ENCODE measurements around the gene MAIP1.
"Not testable (repeated sequence)": the region's sequence is repeated elsewhere in the genome, so short reads cannot be mapped to it uniquely, and the experiment has no call there.

MAIP1 gene

GRCh38 chr2:199955339-199956061, at the start of gene MAIP1, which contains the start of gene TYW5:
Gene MAIP1 (plus strand): TSS chr2:199955582. CDS start chr2:199955799, 217 bp downstream.
Gene TYW5 (minus strand): TSS chr2:199955491. CDS start chr2:199955470, 21 bp downstream.
- in situ Hi-C loops (cut with MboI; ENCODE audit: low pct_unique_long_range_greater_than_20kb, low sequenced_read_pairs, unreplicated experiment) = no loop called here
- peak; percentile 18 for TF ChIP-seq CTCF (IDR thresholded peaks at IDR 0.05; ENCODE audit: extremely low read depth, insufficient read depth, missing control alignments)

GRCh38 chr2:199907008-199907714, 48.2 kb upstream of the MAIP1 start:
- no peak for TF ChIP-seq CTCF (IDR thresholded peaks at IDR 0.05; ENCODE audit: extremely low read depth, insufficient read depth, missing control alignments)
- in situ Hi-C loops (cut with MboI; ENCODE audit: low pct_unique_long_range_greater_than_20kb, low sequenced_read_pairs, unreplicated experiment) = no loop called here

More at GRCh38 chr2:199955339-199956061, at the start of gene MAIP1, which contains the start of gene TYW5:
- DNase-seq (ENCODE audit: low spot score) = peak; percentile 83

GRCh38 chr2:199910338-199911051, 44.9 kb upstream of the MAIP1 start:
- no peak for TF ChIP-seq CTCF (IDR thresholded peaks at IDR 0.05; ENCODE audit: extremely low read depth, insufficient read depth, missing control alignments)
- in situ Hi-C loops (cut with MboI; ENCODE audit: low pct_unique_long_range_greater_than_20kb, low sequenced_read_pairs, unreplicated experiment) = no loop called here
- peak; percentile 2 for DNase-seq (ENCODE audit: low spot score)

More at GRCh38 chr2:199907008-199907714, 48.2 kb upstream of the MAIP1 start:
- DNase-seq (ENCODE audit: low spot score) = no peak

- in situ Hi-C loops (cut with MboI; ENCODE audit: low pct_unique_long_range_greater_than_20kb, low sequenced_read_pairs, unreplicated experiment) = no loop called here
- DNase-seq (ENCODE audit: low spot score) = peak; percentile 94
- TF ChIP-seq CTCF (IDR thresholded peaks at IDR 0.05; ENCODE audit: extremely low read depth, insufficient read depth, missing control alignments) = no peak
Measured at GRCh38 chr2:199911052-199911876, 44.1 kb upstream of the MAIP1 start, which contains the start of gene C2orf69. Gene C2orf69 (plus strand): TSS chr2:199911293. CDS start chr2:199911439, 146 bp downstream.

- peak; percentile 3 for DNase-seq (ENCODE audit: low spot score)
- in situ Hi-C loops (cut with MboI; ENCODE audit: low pct_unique_long_range_greater_than_20kb, low sequenced_read_pairs, unreplicated experiment) = no loop called here
- TF ChIP-seq CTCF (IDR thresholded peaks at IDR 0.05; ENCODE audit: extremely low read depth, insufficient read depth, missing control alignments) = no peak
Measured at GRCh38 chr2:199911877-199912161, 43.6 kb upstream of the MAIP1 start.

GRCh38 chr2:199912553-199913114, 42.7 kb upstream of the MAIP1 start:
- in situ Hi-C loops (cut with MboI; ENCODE audit: low pct_unique_long_range_greater_than_20kb, low sequenced_read_pairs, unreplicated experiment); DNase-seq (ENCODE audit: low spot score): not testable (repeated sequence)
